Stimulated activated CD8-positive, alpha-beta memory T cell treated with anti-CD3 and anti-CD28 coated beads, Interleukin-7, amount 100 ng/mL, for 4 hours (primary cell): ENCODE measurements around the gene POM121.
"Not testable (repeated sequence)": the region's sequence is repeated elsewhere in the genome, so short reads cannot be mapped to it uniquely, and the experiment has no call there.

Experiments
- DNase-seq, 2 donors: peaks; one replicate each; pipeline ENCODE4 v3.0.0-alpha.2; 2020; ENCODE audit warnings: low read depth in 2 of 2

Gene POM121

GRCh38 chr7:72995484-72995883 is 70.6 kb downstream of the POM121 start:
- DNase-seq, result not testable (repeated sequence)

GRCh38 chr7:72997447-72997846 is 72.6 kb downstream of the POM121 start:
- DNase-seq, result not testable (repeated sequence)

GRCh38 chr7:72997887-72998468 is 73.1 kb downstream of the POM121 start:
- not testable (repeated sequence) for DNase-seq
